ENCODE data around the gene ACTL10.

DNA sequence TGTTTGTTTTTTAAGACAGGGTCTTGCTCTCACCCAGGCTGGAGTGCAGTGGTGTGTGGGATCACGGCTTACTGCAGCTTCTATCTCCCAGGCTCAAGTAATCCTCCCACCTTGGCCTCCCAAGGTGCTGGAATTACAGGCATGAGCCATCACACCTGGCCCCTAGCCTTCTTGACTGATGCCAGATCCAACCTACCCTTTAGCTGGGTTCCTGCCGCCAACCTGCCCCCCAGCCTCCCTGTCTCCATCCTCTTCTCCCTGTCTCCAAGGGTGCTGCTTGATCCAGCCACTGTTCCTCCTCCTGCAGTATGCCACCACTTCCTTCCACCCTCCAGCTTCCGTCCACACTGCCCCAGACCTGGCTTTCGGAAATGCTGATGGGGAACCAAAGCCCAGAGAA, 7.8 kb upstream of the ACTL10 start:
- TF ChIP-seq, protein P1, sequence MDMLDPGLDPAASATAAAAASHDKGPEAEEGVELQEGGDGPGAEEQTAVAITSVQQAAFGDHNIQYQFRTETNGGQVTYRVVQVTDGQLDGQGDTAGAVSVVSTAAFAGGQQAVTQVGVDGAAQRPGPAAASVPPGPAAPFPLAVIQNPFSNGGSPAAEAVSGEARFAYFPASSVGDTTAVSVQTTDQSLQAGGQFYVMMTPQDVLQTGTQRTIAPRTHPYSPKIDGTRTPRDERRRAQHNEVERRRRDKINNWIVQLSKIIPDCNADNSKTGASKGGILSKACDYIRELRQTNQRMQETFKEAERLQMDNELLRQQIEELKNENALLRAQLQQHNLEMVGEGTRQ (IDR thresholded peaks at IDR 0.05; ENCODE audit: low read depth, low read length), result no peak
- TF ChIP-seq FOS (IDR thresholded peaks at IDR 0.05; ENCODE audit: low read depth, low read length) (no peak), POLR2A (IDR thresholded peaks at IDR 0.05; ENCODE audit: low read depth, low read length) (no peak), SMC3 (IDR thresholded peaks at IDR 0.05; ENCODE audit: low read depth, low read length) (no peak), BHLHE40 (IDR thresholded peaks at IDR 0.05; ENCODE audit: low read depth, low read length) (no peak), MAZ (IDR thresholded peaks at IDR 0.05; ENCODE audit: borderline replicate concordance, low read depth, low read length) (no peak), MAFK (IDR thresholded peaks at IDR 0.05; ENCODE audit: low read depth, low read length) (no peak), NFE2L2 (IDR thresholded peaks at IDR 0.05; ENCODE audit: low read depth, low read length) (no peak)
- TF ChIP-seq, protein P2, sequence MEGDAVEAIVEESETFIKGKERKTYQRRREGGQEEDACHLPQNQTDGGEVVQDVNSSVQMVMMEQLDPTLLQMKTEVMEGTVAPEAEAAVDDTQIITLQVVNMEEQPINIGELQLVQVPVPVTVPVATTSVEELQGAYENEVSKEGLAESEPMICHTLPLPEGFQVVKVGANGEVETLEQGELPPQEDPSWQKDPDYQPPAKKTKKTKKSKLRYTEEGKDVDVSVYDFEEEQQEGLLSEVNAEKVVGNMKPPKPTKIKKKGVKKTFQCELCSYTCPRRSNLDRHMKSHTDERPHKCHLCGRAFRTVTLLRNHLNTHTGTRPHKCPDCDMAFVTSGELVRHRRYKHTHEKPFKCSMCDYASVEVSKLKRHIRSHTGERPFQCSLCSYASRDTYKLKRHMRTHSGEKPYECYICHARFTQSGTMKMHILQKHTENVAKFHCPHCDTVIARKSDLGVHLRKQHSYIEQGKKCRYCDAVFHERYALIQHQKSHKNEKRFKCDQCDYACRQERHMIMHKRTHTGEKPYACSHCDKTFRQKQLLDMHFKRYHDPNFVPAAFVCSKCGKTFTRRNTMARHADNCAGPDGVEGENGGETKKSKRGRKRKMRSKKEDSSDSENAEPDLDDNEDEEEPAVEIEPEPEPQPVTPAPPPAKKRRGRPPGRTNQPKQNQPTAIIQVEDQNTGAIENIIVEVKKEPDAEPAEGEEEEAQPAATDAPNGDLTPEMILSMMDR (conservative IDR thresholded peaks at IDR 0.05; ENCODE audit: low read depth, low read length), result no peak
